NCI-H1092 treated with DMSO at 0.1 percent for 48 hours (cell line): ENCODE results near the gene ETV1.

Experiments used
- DNase-seq: peaks from one replicate; lab custom pipeline; 2025; lab: John Stamatoyannopoulos, UW

ETV1 gene

DNA sequence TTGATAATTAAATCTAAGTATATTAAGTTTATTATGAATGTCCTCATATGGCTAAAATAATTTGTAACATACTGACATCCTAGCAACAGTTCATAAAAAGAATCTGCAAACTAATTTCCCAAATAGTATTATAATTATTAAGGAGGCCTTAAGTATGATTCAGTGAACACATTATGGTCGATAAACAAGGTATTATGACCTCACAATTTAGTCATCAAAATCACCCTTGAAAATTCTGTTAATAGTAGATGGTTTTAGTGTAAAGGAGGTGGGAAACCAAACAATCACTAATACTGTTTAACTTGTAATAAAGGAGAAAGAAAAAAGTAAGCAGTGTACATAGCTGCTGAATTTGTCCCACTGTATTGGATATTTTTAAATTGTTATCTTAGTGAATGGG, 2.1 kb downstream of the ETV1 start:
- DNase-seq, result no peak

DNA sequence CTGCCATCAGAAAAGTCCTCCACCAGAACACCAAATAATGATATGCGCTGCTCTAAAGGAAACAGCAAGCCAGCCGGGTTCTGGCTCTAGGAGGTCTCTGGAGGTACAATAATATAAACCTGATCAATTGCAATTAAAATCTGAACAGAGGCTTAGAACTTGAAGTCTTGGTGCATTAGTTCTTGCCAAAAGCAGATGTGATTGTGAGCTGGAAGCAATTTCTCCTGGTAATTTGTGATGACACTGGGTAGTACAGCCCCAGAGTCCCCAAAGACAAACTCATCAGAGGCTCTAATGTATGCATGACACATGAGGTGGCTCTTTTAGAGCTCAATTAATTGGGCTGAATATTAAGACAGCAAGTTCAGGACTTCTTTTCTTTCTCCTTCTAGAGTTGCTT, 3.3 kb downstream of the ETV1 start:
- no peak for DNase-seq

DNA sequence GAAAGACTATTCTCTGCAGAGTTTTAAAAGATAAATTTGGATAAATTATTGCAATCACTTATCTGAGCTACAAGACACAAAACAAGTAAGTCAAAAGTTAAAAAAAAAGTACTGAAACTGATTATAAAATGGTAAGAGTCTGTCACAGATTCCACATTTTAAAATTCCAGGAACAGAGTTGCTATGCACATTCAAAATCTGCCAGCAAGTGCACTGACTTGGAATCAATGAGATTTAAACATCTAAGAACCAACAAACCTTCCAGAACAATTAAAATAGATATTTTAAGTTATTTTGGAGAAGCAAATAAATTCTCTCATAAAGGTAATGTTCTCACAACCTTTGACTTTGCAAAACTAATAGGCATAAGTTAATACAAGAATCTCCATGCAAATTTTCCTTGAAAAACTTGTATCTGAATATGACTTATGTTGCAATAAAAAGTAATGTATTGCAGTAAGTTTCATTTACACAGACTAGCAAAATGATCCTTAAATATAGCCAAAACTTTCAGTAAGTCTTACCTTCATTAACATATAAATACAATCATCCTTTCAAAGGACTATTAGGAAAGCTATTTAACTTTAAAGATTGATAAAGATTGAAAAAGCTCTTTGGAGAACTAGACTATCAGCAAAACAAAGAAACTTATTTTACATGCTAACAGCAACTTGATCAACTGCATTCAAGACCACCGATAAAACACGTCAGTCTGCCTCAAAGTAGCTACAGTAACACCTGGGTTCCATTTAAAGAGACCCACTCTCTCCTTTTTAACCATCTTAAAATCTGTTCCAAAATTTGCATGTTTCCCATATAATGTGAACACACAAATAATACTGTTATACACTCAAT, 4.4 kb downstream of the ETV1 start:
- no peak for DNase-seq

DNA sequence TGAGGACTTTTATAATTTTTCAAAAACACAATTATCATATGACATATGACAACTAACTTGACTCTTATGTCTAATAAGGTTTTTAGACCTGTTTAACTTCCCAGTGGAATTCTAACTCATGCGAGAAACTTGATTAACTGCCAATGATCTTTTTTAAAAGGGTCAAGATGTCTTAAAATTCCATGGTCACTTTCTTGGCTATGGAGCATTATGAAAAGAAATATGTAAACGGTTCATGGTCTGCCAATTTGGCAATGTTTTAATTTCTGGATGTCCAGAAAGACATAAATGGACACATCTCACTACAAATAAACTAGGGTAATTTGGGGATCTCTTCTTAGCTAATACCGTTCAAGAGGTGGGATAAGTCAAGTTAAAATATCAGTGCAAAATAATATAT, 5.4 kb downstream of the ETV1 start:
- no peak for DNase-seq

DNA sequence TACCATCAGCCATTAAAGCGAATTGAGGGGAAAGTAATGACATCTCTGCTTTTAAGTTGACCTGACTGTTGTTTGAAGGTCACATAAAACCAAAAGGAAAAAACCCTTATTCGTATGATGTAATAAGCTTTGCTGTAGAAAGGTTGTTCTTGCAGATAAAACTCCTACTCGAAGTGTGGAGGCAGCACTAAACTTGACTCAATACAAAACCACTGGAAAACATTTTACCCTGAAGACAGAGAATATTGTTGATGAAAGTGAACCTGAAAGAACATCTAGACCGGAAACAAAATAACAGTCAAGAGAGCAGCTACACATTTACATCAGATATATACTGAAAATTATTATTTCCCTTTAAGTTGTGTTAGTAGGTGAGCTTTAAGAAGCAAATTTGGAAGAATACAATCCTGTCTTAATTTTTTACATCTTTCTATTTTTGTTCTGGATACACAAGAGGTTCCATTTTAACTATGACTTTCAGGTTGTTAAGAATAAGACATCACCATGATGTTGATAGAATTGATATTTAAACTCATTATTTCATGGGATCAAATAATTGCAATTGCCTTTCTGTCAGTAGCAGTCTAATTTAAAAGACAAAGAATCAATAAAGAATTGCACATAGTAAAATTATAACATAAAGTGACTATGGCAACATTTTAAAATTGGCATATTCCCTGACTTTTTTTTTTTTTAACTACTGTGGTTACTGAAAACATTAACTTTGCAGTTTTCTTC, 6.4 kb downstream of the ETV1 start:
- no peak for DNase-seq

DNA sequence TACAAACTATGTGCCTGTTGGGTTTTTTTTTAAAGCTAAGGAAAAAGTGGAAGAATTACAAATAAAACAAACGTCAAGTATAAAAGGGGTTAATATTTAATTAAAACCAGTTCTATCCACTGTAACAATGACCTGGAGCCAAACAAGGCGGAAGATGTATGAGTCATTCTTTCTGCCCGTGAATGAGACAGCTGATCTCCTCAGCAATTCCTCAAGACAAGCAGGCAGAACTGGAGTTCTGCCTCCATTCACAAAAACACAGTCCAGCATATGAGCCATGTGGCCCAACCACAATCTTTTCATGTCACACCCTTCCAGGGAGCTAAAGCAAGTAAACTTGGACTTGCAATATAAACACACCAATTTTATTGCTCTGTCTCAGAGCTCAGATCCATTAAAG, 8.4 kb downstream of the ETV1 start:
- DNase-seq, result no peak

DNA sequence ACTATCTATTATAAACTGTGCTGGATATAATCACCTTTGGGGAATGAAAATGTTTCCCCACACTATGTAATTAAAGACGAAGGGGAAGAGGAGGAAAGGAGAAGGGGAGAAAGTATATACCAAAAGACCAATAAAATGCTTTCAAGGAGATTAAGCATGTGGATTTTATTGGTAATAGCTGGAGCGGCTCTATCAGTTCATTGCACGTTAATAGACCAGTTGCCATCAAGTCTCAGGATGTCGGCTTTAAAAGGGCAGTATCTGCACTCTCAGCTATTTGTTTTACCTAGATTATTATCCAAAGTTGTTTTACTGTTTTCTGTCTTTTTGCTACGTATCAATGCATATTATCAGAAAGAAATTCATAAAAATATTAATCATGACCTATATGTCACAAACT, 9.0 kb downstream of the ETV1 start:
- DNase-seq, result no peak

DNA sequence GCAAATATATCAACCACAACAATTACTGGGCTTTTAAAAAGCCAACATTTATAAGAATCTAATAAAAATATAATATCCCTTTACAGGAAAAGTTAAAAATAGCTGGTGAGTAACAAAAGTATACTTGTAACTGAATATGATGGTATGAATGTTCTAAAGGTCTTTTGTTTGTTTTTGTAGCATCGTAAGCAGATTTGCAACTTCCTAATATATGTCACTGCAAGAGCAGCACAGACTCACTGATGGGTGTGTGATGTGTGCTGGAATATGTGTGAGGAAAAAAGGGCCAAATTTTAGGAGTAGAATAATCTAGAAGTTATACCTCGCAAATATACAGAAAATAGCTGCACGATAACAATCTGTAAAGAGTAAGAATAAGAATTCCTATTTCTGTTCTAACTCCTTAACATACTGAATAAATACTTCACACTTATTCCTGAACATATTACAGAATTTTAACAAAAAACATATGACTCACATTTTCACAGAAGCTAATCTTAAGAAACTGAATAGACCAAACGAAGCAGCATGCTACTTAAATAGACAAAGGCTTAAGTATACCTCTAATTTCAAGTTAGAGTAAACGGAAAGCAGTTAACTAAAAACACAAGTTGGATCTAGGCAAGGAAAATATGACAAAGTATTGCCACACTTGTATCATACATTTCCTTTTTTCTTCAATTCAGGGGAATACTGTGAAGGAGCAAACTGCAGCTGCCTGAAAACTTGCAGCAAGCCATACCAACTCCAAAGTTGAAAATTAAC, 9.6 kb downstream of the ETV1 start:
- no peak for DNase-seq

DNA sequence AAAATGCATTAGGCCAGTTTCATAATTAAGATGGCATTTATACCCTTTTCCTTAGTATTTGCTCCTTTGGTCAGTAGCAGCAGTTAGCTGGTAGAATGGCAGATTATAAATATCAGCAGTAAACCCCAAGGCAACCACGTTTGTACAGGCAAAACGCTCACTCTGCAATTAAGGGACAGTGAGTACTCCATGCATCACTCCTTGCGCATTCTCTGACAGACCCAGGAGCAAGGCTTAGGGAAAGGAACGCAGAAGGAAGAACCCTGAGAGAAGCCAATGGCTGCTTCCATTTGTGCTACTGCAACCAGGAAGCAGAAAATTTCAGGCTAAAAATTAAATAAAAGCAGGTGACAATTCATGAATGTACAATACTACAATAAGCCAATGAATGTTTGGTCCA, 12.9 kb downstream of the ETV1 start:
- no peak for DNase-seq

DNA sequence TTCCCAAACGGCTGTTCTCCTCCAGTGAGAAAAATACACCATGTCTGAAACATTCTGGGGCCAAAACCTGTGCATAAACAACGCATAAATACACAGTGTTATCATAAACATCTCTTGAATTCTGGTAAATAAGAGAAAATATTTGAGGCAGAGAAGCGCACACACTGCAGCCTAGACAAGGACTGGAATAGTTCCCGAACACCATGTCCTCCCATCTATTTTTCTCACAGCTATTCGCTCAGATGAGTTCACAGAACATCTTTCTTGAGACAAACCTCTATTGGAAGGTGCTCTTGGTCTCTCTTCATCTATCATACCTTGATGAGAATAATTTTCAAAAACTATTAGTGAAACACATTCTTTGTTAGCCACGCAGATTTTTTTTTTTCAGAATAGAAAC, 24.4 kb downstream of the ETV1 start:
- no peak for DNase-seq

DNA sequence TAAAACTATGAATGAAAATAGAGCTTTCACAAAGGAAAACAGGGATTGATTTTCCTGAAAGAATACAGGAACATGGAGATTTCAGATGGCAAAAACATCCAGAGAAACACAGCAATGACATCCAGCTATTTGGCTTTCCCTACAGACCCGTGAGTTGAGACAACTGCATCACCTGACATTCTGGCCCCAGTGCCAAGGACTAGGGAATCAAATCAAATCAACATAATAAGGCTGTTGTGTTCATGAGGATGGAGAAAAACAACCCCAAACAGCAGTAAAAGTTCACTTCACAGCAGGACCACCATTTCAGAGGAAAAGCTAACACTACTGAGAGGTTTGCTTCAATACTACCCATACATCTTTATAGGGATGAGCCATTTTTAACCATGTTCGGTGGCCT, 25.5 kb downstream of the ETV1 start:
- no peak for DNase-seq

DNA sequence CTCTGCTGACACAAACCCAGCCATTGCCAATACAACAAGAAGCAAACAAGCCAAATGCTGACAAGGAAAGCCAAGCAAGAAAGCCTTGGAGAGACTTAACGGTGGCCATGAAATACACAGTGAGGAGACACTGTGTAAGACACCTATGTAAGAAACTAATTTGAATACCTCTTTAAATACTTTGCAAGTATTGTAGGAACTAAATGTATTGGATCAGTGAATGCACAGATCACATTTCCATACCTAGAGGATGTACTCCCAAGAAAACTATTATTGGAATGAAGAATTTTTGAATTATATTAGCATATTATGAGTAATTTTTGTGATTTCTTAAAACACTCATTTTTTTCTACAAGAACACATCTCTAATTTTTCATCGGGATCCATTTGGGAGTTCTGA, 34.0 kb downstream of the ETV1 start:
- no peak for DNase-seq

DNA sequence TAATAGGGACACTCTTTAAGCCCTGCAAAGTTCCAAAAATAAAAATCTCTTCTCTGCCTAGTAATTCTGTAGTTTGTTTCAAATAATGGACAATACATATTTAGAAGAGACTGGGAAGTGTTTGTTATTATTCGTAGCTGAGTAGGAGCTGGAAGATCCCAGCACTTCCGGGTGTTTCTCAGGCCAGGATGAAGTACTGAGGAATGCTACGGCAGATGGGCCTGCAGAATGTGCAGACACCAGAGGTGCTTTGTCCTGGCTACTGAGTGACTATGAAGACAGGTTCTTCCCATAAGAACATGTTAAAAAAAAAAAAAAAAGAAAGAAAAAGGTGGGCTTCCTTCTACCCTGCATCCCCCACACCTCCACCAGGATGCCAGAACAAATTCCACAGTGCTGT, 36.1 kb downstream of the ETV1 start:
- DNase-seq, result no peak

DNA sequence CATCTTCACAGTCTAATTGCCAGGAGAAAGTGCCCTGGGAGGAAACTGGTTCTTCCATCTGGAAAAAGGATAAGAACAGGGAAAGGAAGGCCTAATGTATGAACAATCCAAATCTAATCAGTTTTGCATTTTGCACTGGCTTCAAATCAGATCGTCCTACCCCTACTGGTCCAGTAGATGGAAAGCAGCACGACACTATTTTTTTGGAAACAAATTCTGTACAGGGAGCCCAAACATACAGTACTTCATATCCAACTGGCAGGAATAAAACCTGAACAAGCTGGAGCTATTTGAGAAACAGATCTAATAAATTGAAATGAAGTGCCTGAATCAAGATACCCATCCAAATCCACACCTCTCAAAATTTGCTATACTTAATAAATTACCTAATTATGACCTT, 36.5 kb downstream of the ETV1 start:
- DNase-seq, result no peak

DNA sequence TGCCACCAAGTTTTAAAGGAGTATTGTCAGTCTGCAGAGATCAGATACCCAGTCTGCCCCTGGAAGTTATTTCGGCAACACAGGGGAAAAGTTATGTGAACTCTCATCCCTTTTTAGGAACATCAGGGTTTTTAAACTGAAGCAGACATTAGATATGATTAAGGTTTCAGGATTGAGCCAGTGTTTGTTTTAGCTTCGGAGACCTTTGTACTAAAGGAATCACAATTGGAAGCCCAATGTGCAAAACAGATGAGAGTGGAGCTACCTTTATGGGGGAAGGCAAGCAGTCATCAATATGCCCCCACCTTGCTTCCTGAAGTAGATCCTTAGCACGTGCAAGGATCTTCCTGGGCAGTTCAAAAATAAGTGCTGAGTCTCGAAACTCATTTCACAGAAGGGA, 39.5 kb downstream of the ETV1 start:
- peak; percentile 24 for DNase-seq

DNA sequence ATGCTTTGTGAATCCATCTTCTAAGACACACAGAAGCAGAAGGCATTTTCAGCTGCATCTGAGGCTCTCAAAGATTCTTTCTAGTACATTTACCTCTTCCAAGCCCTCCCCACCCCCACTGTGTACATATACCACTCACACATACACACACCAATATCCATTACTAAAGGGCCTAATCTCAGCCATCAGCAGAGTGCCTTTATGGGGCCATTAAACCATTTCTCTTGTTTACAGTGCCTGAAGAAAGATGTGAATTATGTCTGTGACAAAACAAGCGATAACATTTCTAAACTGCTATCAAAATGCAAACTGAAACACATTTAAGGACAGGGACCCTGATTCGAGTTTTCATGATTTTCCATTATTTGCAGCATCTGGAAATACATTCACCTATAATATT, 40.0 kb downstream of the ETV1 start:
- peak; percentile 74 for DNase-seq

DNA sequence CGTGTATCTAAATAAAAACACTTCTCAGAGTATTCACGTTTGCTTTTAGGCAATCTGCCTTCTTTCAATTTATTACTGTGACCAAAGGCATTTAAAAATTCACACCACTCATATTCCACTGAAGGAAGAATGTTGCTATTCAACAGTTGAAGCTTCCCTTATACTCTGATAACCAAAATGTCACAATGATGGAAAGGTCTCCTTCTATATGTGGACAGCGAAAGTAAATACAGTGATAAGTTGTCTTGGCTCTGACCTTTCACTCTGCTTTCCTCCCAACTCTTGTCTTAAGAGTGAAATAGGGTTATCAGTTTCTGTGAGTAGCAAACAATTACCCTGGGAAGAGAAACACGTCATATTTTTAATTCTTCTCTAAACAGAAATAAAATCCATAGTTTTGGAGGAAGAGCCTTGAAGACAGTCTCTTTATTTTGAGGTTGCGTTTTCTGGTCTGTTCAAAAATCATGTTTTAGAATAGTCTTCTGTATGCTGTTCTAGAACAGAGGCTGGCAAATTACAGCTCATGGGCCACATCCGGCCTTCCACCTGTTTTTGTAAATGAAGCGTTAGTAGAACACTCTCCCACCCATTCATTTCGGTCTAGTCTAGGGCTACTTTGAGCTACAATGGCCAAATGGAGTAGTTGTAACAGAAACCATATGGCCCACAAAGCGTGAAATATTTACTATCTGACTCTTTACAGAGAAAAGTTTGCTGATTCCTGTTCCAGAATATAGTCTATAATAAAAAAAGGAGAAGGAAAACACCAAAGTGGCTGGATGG, 41.3 kb downstream of the ETV1 start:
- no peak for DNase-seq

DNA sequence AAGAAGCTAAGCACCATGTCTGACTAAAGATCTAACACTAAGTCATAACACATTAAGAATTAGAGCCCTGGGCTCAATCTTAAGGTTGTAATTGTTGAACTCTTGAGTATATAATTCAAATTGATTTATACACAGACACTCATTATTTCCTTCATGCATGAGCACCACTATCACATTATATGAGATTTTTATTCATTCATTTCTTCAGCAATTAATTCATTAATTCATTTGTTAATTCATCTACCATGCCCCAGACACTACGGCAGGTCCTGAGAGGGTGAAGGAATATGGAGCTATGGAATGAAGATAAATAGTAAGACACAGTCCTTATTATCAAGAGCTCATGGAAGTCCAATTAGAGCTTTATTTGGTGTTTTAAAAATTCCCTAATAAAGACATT, 41.9 kb downstream of the ETV1 start:
- DNase-seq, result no peak

DNA sequence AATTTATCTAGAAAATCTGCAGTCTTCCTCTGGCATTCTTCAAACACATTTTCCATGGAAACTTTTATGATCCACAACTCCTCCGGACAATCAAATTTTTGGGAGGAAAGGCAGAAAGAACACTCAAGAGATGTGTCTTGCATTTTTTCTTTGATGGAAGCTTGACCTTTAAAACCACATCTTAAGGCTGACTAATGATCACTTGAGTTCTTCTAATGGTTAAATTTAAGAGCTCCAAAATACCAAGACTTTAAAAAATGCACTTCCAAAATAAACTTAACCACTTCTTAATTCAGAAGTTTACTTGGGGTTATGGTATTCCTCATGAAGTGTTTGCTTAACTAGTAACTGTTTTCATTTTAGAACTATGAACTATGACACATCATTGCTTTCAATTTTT, 43.3 kb downstream of the ETV1 start:
- DNase-seq, result no peak

DNA sequence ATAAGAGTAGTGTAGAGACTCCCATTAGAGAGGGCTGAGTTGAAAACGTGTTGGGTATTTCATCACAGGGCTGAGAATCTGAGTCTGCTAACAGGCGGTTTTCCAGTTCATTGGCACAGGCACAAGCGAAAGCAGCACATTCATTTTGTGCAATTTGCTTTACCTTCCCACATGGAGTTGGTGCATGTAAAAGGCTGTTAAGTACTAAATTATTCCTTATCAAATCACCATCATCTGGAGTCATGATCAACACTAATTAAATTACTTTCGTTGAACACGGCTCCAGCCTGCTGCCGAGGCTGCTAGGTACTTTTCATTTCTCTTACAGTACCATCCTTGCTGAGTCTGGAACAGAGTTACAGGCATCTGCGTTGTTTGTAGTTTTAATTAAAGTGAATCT, 43.8 kb downstream of the ETV1 start:
- DNase-seq, result peak; percentile 33

DNA sequence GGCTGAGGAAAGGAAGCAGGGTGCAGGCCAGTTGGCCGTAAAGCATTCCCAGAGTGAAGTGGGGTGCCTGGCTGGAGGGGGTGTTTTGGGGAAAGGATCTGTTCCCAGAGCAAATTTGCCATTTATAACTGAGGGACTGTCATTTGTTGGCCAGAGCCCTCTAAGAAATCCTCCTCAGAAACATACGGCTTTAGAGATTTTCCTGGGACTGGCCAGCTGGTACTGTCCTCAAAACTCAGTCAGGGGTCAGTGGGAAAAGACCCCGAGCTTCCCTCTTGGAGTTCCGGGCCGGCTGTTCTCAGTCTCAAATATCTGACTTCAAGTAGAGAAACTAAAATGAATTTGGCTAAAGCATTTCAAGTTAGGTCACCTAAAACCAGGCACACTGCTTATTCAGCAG, 55.9 kb downstream of the ETV1 start:
- DNase-seq, result no peak

DNA sequence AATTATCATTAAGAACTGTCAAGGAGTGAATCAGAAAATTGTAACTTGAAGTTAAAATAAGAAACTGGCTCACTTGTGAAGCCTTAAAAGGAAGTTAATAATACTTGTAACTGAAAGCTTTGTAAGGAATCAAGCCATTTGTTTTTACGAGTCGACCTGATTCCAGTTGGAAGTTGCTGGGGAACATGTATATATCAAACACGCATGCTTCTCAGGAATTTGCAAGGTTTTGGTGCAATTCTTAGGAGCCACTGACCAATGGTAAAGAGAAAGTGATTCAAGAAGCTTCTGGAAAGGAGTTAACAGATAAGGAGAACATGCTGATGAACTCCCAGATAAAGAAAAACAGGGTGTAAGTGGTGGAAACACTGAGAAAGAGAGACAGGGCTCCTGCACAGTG, 56.4 kb downstream of the ETV1 start:
- no peak for DNase-seq
